ENCODE data around the gene NADK2.
A peak's percentile ranks its signal among the peaks of the same experiment; 100 is the strongest.
"Not testable (repeated sequence)": the region's sequence is repeated elsewhere in the genome, so short reads cannot be mapped to it uniquely, and the experiment has no call there.

The NADK2 gene

DNA sequence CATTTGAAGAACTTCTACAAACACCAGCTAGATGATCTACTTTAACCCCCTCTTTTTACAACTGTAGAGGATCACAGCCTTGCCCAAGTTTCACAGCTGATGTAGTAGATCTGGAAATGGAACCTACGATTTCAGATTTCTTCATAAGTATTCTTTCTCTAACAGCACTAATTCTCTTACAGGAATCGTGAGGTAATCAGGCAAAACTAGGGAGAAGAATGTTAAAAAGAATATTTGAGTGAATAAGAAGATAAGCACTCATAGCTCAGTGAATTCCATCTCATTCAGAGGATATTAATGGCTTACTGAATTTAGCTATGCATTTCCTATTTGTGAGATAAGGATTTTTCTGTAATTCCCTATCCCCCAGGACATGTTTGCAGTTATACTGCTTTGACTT lies 42.1 kb downstream of the NADK2 start:
- Histone ChIP-seq H3K4me3 (ENCODE audit: low read length) (no peak overlapping the region), H3K4me1 (ENCODE audit: control insufficient read depth, insufficient read depth, low read length) (peaks cover 18% of the 10 kb centered on the region), H3K9me3 (ENCODE audit: control insufficient read depth, low read length) (no peaks in the 10 kb centered on the region), H3K36me3 (ENCODE audit: control insufficient read depth, insufficient read depth, low read length, severe bottlenecking) (peaks cover 58% of the 10 kb centered on the region), H3K9ac (ENCODE audit: low read length) (no peak overlapping the region), H3K27me3 (replicated peaks; ENCODE audit: control insufficient read depth, insufficient read depth, low read length) (no peaks in the 10 kb centered on the region)
- peak; percentile 61 for DNase-seq (ENCODE audit: low read depth)

DNA sequence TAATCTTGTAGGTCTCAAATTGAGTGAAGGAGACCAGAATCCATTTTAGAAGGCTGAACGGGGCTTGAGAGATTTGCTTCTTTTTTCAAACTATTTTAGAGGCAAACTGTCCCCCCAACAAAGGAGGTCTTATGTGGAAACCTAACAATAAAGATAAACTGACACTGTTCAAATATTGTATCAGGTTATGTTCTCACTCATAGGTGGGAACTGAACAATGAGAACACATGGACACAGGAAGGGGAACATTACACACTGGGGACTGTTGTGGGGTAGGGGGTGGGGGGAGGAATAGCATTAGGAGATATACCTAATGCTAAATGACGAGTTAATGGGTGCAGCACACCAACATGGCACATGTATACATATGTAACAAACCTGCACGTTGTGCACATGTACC lies 42.9 kb downstream of the NADK2 start:
- not testable (repeated sequence) for H3K9ac ChIP-seq (ENCODE audit: low read length); H3K4me3 ChIP-seq (ENCODE audit: low read length); H3K27me3 ChIP-seq (replicated peaks; ENCODE audit: control insufficient read depth, insufficient read depth, low read length); H3K9me3 ChIP-seq (ENCODE audit: control insufficient read depth, low read length); DNase-seq (ENCODE audit: low read depth)
- Histone ChIP-seq H3K36me3 (ENCODE audit: control insufficient read depth, insufficient read depth, low read length, severe bottlenecking) (peaks cover 63% of the 10 kb centered on the region), H3K4me1 (ENCODE audit: control insufficient read depth, insufficient read depth, low read length) (peaks cover 18% of the 10 kb centered on the region)

- peaks cover 18% of the 10 kb centered on the region for H3K4me1 ChIP-seq (ENCODE audit: control insufficient read depth, insufficient read depth, low read length)
- no peak overlapping the region for H3K4me3 ChIP-seq (ENCODE audit: low read length)
- DNase-seq (ENCODE audit: low read depth) = peak; percentile 72
- peaks cover 66% of the 10 kb centered on the region for H3K36me3 ChIP-seq (ENCODE audit: control insufficient read depth, insufficient read depth, low read length, severe bottlenecking)
- no peaks in the 10 kb centered on the region for H3K27me3 ChIP-seq (replicated peaks; ENCODE audit: control insufficient read depth, insufficient read depth, low read length)
- H3K9me3 ChIP-seq (ENCODE audit: control insufficient read depth, low read length) = no peaks in the 10 kb centered on the region
- no peak overlapping the region for H3K9ac ChIP-seq (ENCODE audit: low read length)
Measured at GRCh38 chr5:36198281-36198680, 43.4 kb downstream of the NADK2 start.

GRCh38 chr5:36193746-36194145 lies 48.0 kb downstream of the NADK2 start:
- H3K36me3 ChIP-seq (ENCODE audit: control insufficient read depth, insufficient read depth, low read length, severe bottlenecking) = peaks cover 60% of the 10 kb centered on the region

DNA sequence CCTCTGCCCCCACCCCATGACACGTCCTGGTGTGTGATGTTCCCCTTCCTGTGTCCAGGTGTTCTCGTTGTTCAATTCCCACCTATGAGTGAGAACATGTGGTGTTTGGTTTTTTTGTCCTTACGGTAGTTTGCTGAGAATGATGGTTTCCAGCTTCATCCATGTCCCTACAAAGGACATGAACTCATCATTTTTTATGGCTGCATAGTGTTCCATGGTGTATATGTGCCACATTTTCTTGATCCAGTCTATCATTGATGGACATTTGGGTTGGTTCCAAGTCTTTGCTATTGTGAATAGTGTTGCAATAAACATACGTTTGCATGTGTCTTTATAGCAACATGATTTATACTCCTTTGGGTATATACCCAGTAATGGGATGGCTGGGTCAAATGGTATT lies 57.3 kb downstream of the NADK2 start:
- not testable (repeated sequence) for DNase-seq (ENCODE audit: low read depth); H3K9ac ChIP-seq (ENCODE audit: low read length); H3K4me1 ChIP-seq (ENCODE audit: control insufficient read depth, insufficient read depth, low read length); H3K9me3 ChIP-seq (ENCODE audit: control insufficient read depth, low read length); H3K27me3 ChIP-seq (replicated peaks; ENCODE audit: control insufficient read depth, insufficient read depth, low read length); H3K4me3 ChIP-seq (ENCODE audit: low read length)
- H3K36me3 ChIP-seq (ENCODE audit: control insufficient read depth, insufficient read depth, low read length, severe bottlenecking) = peaks cover 36% of the 10 kb centered on the region

More at GRCh38 chr5:36193746-36194145, 48.0 kb downstream of the NADK2 start:
- Histone ChIP-seq H3K27me3 (replicated peaks; ENCODE audit: control insufficient read depth, insufficient read depth, low read length) (no peaks in the 10 kb centered on the region), H3K9me3 (ENCODE audit: control insufficient read depth, low read length) (no peaks in the 10 kb centered on the region), H3K4me1 (ENCODE audit: control insufficient read depth, insufficient read depth, low read length) (peaks cover 6% of the 10 kb centered on the region), H3K4me3 (ENCODE audit: low read length) (no peak overlapping the region), H3K9ac (ENCODE audit: low read length) (no peak overlapping the region)
- DNase-seq (ENCODE audit: low read depth) = no peak

DNA sequence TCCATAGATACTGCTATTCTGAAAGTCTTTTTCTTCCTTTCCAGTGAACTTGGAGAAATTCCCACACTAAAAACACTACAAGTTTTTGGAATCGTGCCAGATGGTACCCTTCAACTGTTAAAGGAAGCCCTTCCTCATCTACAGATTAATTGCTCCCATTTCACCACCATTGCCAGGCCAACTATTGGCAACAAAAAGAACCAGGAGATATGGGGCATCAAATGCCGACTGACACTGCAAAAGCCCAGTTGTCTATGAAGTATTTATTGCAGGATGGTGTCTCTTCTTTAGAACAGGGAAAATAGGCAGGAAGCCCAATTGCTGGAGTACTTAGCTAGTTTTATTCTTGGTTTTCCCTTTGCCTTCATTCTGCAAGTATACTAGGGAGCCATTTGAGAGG lies 60.0 kb downstream of the NADK2 start:
- DNase-seq (ENCODE audit: low read depth) = no peak
- no peaks in the 10 kb centered on the region for H3K9me3 ChIP-seq (ENCODE audit: control insufficient read depth, low read length)
- H3K27me3 ChIP-seq (replicated peaks; ENCODE audit: control insufficient read depth, insufficient read depth, low read length) = no peaks in the 10 kb centered on the region
- H3K9ac ChIP-seq (ENCODE audit: low read length) = no peak overlapping the region
- H3K4me3 ChIP-seq (ENCODE audit: low read length) = no peak overlapping the region
- peaks cover 58% of the 10 kb centered on the region for H3K36me3 ChIP-seq (ENCODE audit: control insufficient read depth, insufficient read depth, low read length, severe bottlenecking)
- H3K4me1 ChIP-seq (ENCODE audit: control insufficient read depth, insufficient read depth, low read length) = peaks cover 3% of the 10 kb centered on the region

- Histone ChIP-seq H3K9me3 (ENCODE audit: control insufficient read depth, low read length) (no peaks in the 10 kb centered on the region), H3K4me1 (ENCODE audit: control insufficient read depth, insufficient read depth, low read length) (peaks cover 3% of the 10 kb centered on the region), H3K36me3 (ENCODE audit: control insufficient read depth, insufficient read depth, low read length, severe bottlenecking) (peaks cover 61% of the 10 kb centered on the region), H3K27me3 (replicated peaks; ENCODE audit: control insufficient read depth, insufficient read depth, low read length) (no peaks in the 10 kb centered on the region), H3K4me3 (ENCODE audit: low read length) (no peak overlapping the region), H3K9ac (ENCODE audit: low read length) (no peak overlapping the region)
- no peak for DNase-seq (ENCODE audit: low read depth)
Measured at GRCh38 chr5:36180556-36181350, 61.0 kb downstream of the NADK2 start.

DNA sequence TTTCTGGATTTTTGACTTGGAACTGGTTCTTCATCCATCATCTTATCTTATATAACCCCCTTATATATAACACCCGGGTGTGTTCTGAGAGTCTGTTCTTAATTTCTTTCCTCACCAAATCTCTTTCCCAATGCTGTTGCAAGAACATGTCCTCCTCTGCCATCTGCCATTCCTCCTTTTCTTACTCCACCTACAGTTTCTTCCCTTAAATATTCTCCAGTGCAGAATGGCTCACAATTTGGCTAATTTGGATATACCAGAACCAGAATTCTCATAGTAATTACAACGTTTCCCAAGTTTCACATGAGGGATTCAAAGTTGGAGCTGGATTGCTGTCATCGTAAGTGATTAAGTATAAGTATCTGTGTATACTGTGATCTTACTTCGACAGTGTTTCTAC lies 61.8 kb downstream of the NADK2 start:
- no peaks in the 10 kb centered on the region for H3K9me3 ChIP-seq (ENCODE audit: control insufficient read depth, low read length)
- no peaks in the 10 kb centered on the region for H3K27me3 ChIP-seq (replicated peaks; ENCODE audit: control insufficient read depth, insufficient read depth, low read length)
- no peak overlapping the region for H3K4me3 ChIP-seq (ENCODE audit: low read length)
- H3K4me1 ChIP-seq (ENCODE audit: control insufficient read depth, insufficient read depth, low read length) = peaks cover 3% of the 10 kb centered on the region
- DNase-seq (ENCODE audit: low read depth) = no peak
- no peak overlapping the region for H3K9ac ChIP-seq (ENCODE audit: low read length)
- peaks cover 68% of the 10 kb centered on the region for H3K36me3 ChIP-seq (ENCODE audit: control insufficient read depth, insufficient read depth, low read length, severe bottlenecking)

- Histone ChIP-seq H3K27me3 (replicated peaks; ENCODE audit: control insufficient read depth, insufficient read depth, low read length) (no peaks in the 10 kb centered on the region), H3K9ac (ENCODE audit: low read length) (no peak overlapping the region), H3K36me3 (ENCODE audit: control insufficient read depth, insufficient read depth, low read length, severe bottlenecking) (peaks cover 79% of the 10 kb centered on the region), H3K4me1 (ENCODE audit: control insufficient read depth, insufficient read depth, low read length) (peaks cover 3% of the 10 kb centered on the region), H3K4me3 (ENCODE audit: low read length) (no peak overlapping the region), H3K9me3 (ENCODE audit: control insufficient read depth, low read length) (no peaks in the 10 kb centered on the region)
- no peak for DNase-seq (ENCODE audit: low read depth)
Measured at GRCh38 chr5:36178524-36178890, 63.2 kb downstream of the NADK2 start.

- peak; percentile 72 for DNase-seq (ENCODE audit: low read depth)
- Histone ChIP-seq H3K36me3 (ENCODE audit: control insufficient read depth, insufficient read depth, low read length, severe bottlenecking) (peaks cover 82% of the 10 kb centered on the region), H3K9me3 (ENCODE audit: control insufficient read depth, low read length) (no peaks in the 10 kb centered on the region), H3K4me3 (ENCODE audit: low read length) (no peak overlapping the region), H3K27me3 (replicated peaks; ENCODE audit: control insufficient read depth, insufficient read depth, low read length) (no peaks in the 10 kb centered on the region), H3K9ac (ENCODE audit: low read length) (no peak overlapping the region), H3K4me1 (ENCODE audit: control insufficient read depth, insufficient read depth, low read length) (peaks cover 3% of the 10 kb centered on the region)
Measured at GRCh38 chr5:36177715-36178523, 63.8 kb downstream of the NADK2 start.

- Histone ChIP-seq H3K9ac (ENCODE audit: low read length) (no peak overlapping the region), H3K4me3 (ENCODE audit: low read length) (no peak overlapping the region), H3K9me3 (ENCODE audit: control insufficient read depth, low read length) (no peaks in the 10 kb centered on the region), H3K36me3 (ENCODE audit: control insufficient read depth, insufficient read depth, low read length, severe bottlenecking) (peaks cover 85% of the 10 kb centered on the region), H3K27me3 (replicated peaks; ENCODE audit: control insufficient read depth, insufficient read depth, low read length) (no peaks in the 10 kb centered on the region), H3K4me1 (ENCODE audit: control insufficient read depth, insufficient read depth, low read length) (peaks cover 3% of the 10 kb centered on the region)
- no peak for DNase-seq (ENCODE audit: low read depth)
Measured at GRCh38 chr5:36177154-36177553, 64.6 kb downstream of the NADK2 start.

Data from adipocyte (in vitro differentiated cells).